A549 (cell line): Measurements from ENCODE around the gene RRBP1. TPM values are rescaled to one million over a fixed set of nuclear protein-coding genes. Genes with fewer than 3 reads are reported as not detected.

ENCODE experiments used
- ATAC-seq, 2 experiments: fragments of 200-7000 bp in 1 of 2; fragments of >200 bp in 1 of 2; cut with Nextera tagmentation in 1 of 2; cut with Tn5 transposase in 1 of 2; 3 replicates each; pipeline versions ENCODE4 v1.8.0 to v1.9.1; 2018 to 2020; ENCODE audit warnings: mild to moderate bottlenecking in 1 of 2, moderate library complexity in 1 of 2
- CTCF ChIA-PET: fragments of 300-600 bp; sonication (Branson Sonifier 250); formaldehyde crosslinking; extraction: SDS; loops from one replicate; lab custom pipeline; 2021; ENCODE audit warnings: antibody characterized with exemption, inconsistent platforms; lab: Yijun Ruan, JAX
- POLR2A ChIA-PET: fragments of 350-600 bp; formaldehyde crosslinking; extraction: SDS; loops from one replicate; lab custom pipeline; 2021; ENCODE audit warnings: antibody characterized with exemption, inconsistent platforms; lab: Yijun Ruan, JAX
- DNase-seq, 2 experiments: peaks; one replicate each; pipeline versions ENCODE4 v3.0.0 to v3.0.0-alpha.2; 2011 to 2016; ENCODE audit warnings: low read depth in 1 of 2, low spot score in 1 of 2
- FAIRE-seq: peaks from 2 replicates; lab custom pipeline; 2011; peaks lifted over from hg19 to GRCh38; lab: Jason Lieb, UNC
- H3K27ac ChIP-seq, 2 experiments: fragments of >200 bp; sonication (Bioruptor Twin); formaldehyde crosslinking; 3 replicates each; pipeline ENCODE4 v1.5.1; 2016 to 2017
- H3K4me1 ChIP-seq: fragments of >200 bp; sonication (Bioruptor Twin); formaldehyde crosslinking; 3 replicates; pipeline ENCODE4 v1.6.1; 2016
- H3K4me2 ChIP-seq: fragments of >200 bp; sonication (Bioruptor Twin); formaldehyde crosslinking; 3 replicates; pipeline ENCODE4 v1.6.1; 2016
- H3K4me3 ChIP-seq: fragments of >200 bp; sonication (Bioruptor Twin); formaldehyde crosslinking; 3 replicates; pipeline ENCODE4 v1.5.1; 2016
- H3K9me3 ChIP-seq: fragments of >200 bp; sonication (Bioruptor Twin); formaldehyde crosslinking; 3 replicates; pipeline ENCODE4 v1.6.1; 2016
- ATOH8 ChIP-seq: fragments of 250-450 bp; sonication (Bioruptor Pico); IDR thresholded peaks from 2 replicates; pipeline ENCODE4 v1.5.0; 2020; ENCODE audit warnings: low read depth, mild to moderate bottlenecking, moderate library complexity
- BCL3 ChIP-seq: fragments of >200 bp; sonication (Bioruptor Twin); formaldehyde crosslinking; IDR thresholded peaks from 3 replicates; pipeline ENCODE4 v1.6.1; 2016
- BHLHE40 ChIP-seq: IDR thresholded peaks from 2 replicates; pipeline ENCODE4 v1.6.1; 2012; ENCODE audit warnings: low read depth, low read length, inconsistent platforms
- CBX8 ChIP-seq: fragments of 200-600 bp; sonication (generic); IDR thresholded peaks from 2 replicates; pipeline ENCODE4 v1.6.1; 2016
- CEBPB ChIP-seq, 2 experiments: fragments of >200 bp in 1 of 2; sonication (Bioruptor Twin) in 1 of 2; formaldehyde crosslinking in 1 of 2; IDR thresholded peaks; 2 replicates each; pipeline ENCODE4 v1.6.1; 2012 to 2016
- CTCF ChIP-seq: fragments of >200 bp; sonication (Bioruptor Twin); formaldehyde crosslinking; IDR thresholded peaks from 3 replicates; pipeline ENCODE4 v1.5.1; 2016
- ELK1 ChIP-seq: fragments of 150-350 bp; IDR thresholded peaks from 2 replicates; pipeline ENCODE4 v1.6.1; 2014; ENCODE audit warnings: low read depth, mild to moderate bottlenecking, low read length
- ESRRA ChIP-seq: fragments of 150-350 bp; IDR thresholded peaks from 2 replicates; pipeline ENCODE4 v1.6.1; 2014; ENCODE audit warnings: mild to moderate bottlenecking, low read length, borderline replicate concordance
- FOSL2 ChIP-seq, 2 experiments: fragments of 450-650 bp in 1 of 2; fragments of >200 bp in 1 of 2; sonication (Bioruptor Twin) in 1 of 2; formaldehyde crosslinking; IDR thresholded peaks; 2 replicates each; pipeline versions ENCODE4 v1.5.0 to v1.6.1; 2016 to 2020; ENCODE audit warnings: mild to moderate bottlenecking in 1 of 2, moderate library complexity in 1 of 2
- FOXS1 ChIP-seq: fragments of 250-450 bp; sonication (Bioruptor Pico); IDR thresholded peaks from 2 replicates; pipeline ENCODE4 v1.5.0; 2020; ENCODE audit warnings: mild to moderate bottlenecking, moderate library complexity
- HDAC2 ChIP-seq: fragments of 200-600 bp; sonication (generic); IDR thresholded peaks from 2 replicates; pipeline ENCODE4 v1.6.1; 2016
- HES2 ChIP-seq: fragments of >200 bp; sonication (Bioruptor Twin); formaldehyde crosslinking; IDR thresholded peaks from 2 replicates; pipeline ENCODE4 v1.6.1; 2016
- HMGXB4 ChIP-seq: fragments of 250-450 bp; sonication (Bioruptor Pico); IDR thresholded peaks from 2 replicates; pipeline ENCODE4 v1.5.0; 2021; ENCODE audit warnings: mild to moderate bottlenecking, moderate library complexity, borderline replicate concordance
- HOXB5 ChIP-seq: fragments of 250-450 bp; sonication (Bioruptor Pico); IDR thresholded peaks from 2 replicates; pipeline ENCODE4 v1.5.0; 2020; ENCODE audit warnings: mild to moderate bottlenecking, moderate library complexity
- JUN ChIP-seq, 2 experiments: fragments of >200 bp; sonication (Bioruptor Twin); formaldehyde crosslinking; IDR thresholded peaks; 2 replicates in 1 of 2; 3 replicates in 1 of 2; pipeline ENCODE4 v1.6.1; 2016 to 2017
- JUNB ChIP-seq: fragments of >200 bp; sonication (Bioruptor Twin); formaldehyde crosslinking; IDR thresholded peaks from 2 replicates; pipeline ENCODE4 v1.6.1; 2016
- MAX ChIP-seq: IDR thresholded peaks from 2 replicates; pipeline ENCODE4 v1.6.1; 2012
- MAZ ChIP-seq: fragments of 150-350 bp; IDR thresholded peaks from 2 replicates; pipeline ENCODE4 v1.6.1; 2014; ENCODE audit warnings: antibody characterized with exemption, low read depth, low read length, borderline replicate concordance
- NPAS2 ChIP-seq: fragments of 250-450 bp; sonication (Bioruptor Pico); IDR thresholded peaks from 2 replicates; pipeline ENCODE4 v1.8.0; 2022; ENCODE audit warnings: mild to moderate bottlenecking, moderate library complexity, borderline replicate concordance
- NR3C1 ChIP-seq: fragments of >200 bp; sonication (Bioruptor Twin); formaldehyde crosslinking; IDR thresholded peaks from 3 replicates; pipeline ENCODE4 v1.6.1; 2017
- PBX3 ChIP-seq: IDR thresholded peaks from 2 replicates; pipeline ENCODE4 v1.6.1; 2012
- PHF8 ChIP-seq: fragments of 200-600 bp; sonication (generic); IDR thresholded peaks from 2 replicates; pipeline ENCODE4 v1.6.1; 2016; ENCODE audit warnings: low read depth, mild to moderate bottlenecking, antibody characterized with exemption, moderate library complexity, borderline replicate concordance
- POLR2A ChIP-seq: IDR thresholded peaks from 2 replicates; pipeline ENCODE4 v1.6.1; 2012; ENCODE audit warnings: mild to moderate bottlenecking, low read length
- POLR2AphosphoS2 ChIP-seq: conservative IDR thresholded peaks from 2 replicates; pipeline ENCODE4 v1.6.1; 2012; ENCODE audit warnings: low read length, improper control_type of control experiment, inconsistent platforms
- RARB ChIP-seq: fragments of 250-450 bp; sonication (Bioruptor Pico); IDR thresholded peaks from 2 replicates; pipeline ENCODE4 v1.8.0; 2021; ENCODE audit warnings: mild to moderate bottlenecking, moderate library complexity
- RCOR1 ChIP-seq: fragments of 150-350 bp; IDR thresholded peaks from 2 replicates; pipeline ENCODE4 v1.6.1; 2014; ENCODE audit warnings: antibody characterized with exemption, low read length, low read depth
- TP53 ChIP-seq: fragments of 250-450 bp; sonication (Bioruptor Pico); IDR thresholded peaks from 2 replicates; pipeline ENCODE4 v1.5.0; 2021; ENCODE audit warnings: mild to moderate bottlenecking, moderate library complexity
- ZC3H11A ChIP-seq: fragments of 450-650 bp; IDR thresholded peaks from 2 replicates; pipeline ENCODE4 v1.6.1; 2014; ENCODE audit warnings: antibody characterized with exemption, mild to moderate bottlenecking
- ZFP36 ChIP-seq: fragments of 450-650 bp; IDR thresholded peaks from 2 replicates; pipeline ENCODE4 v1.6.1; 2014; ENCODE audit warnings: borderline replicate concordance; ENCODE audit not compliant: partially characterized antibody
- ZNF302 ChIP-seq: fragments of 250-450 bp; sonication (Bioruptor Pico); IDR thresholded peaks from 2 replicates; pipeline ENCODE4 v1.9.0; 2021; ENCODE audit warnings: inconsistent platforms, mild to moderate bottlenecking, moderate library complexity
- WGBS: methylation state at CpG from one replicate; pipeline ENCODE4 v1.1.6; 2017; ENCODE audit errors: missing lambda C conversion rate; 5-methylcytosine and 5-hydroxymethylcytosine counted together
- polyA plus RNA-seq, 4 experiments: library from polyadenylated mRNA; depleted of rRNA in 3 of 4; stranded (reverse); fragments of >200 nt; fragmentation: RNase III in 1 of 4; extraction: RNeasy Plus Mini Kit Qiagen cat#74134 plus additional on column Dnase treatment in 1 of 4; gene quantifications; 2 replicates in 3 of 4; 3 replicates in 1 of 4; pipeline ENCODE4 v1.2.3, GENCODE V29; 2011 to 2017

The RRBP1 gene
- polyA plus RNA-seq, 2 of the 4 experiments (the other 2 are of a cell fraction), result 51.6 to 79.6 TPM

- peak; percentile 85 to 88 for ATAC-seq
- Histone ChIP-seq H3K9me3 (peaks cover 4% of the 10 kb centered on the region; the same call in 1 of the 3 replicates), H3K4me1 (peaks cover 51% of the 10 kb centered on the region), H3K27ac (peak within 1 kb of the TSS; percentile 91 to 96), H3K4me3 (peak within 1 kb of the TSS; percentile 87), H3K4me2 (peak within 1 kb of the TSS; percentile 98)
- ChIA-PET POLR2A (interaction anchor here (0.6 to 3.5 kb wide), 20 partner anchors 12 to 399 kb away, joined by 3 to 127 read pairs (median 6); partner anchors contain the start of genes BFSP1, MGME1 and SNX5), CTCF (interaction anchor here (0.8 to 9.2 kb wide), 17 partner anchors 9 to 427 kb away, joined by 3 to 108 read pairs (median 15); partner anchors contain the start of gene BFSP1)
- no peak for FAIRE-seq
- WGBS, result 0% methylated on average over 10 of the region's 70 CpGs
- peak; percentile 96 to 99 for DNase-seq
- TF ChIP-seq FOSL2 (IDR thresholded peaks at IDR 0.05) (no peak), FOSL2 (CRISPR knock-in tag; IDR thresholded peaks at IDR 0.05) (peak; percentile 39; the same call in 1 of the 2 replicates), NR3C1 (no peak), FOXS1 (CRISPR knock-in tag) (no peak), NPAS2 (CRISPR knock-in tag) (no peak), CTCF (no peak), PBX3 (0 out of 2 replicates have a peak, but pooled peaks have one; percentile 50), HES2 (no peak), MAX (no peak; the same call in 1 of the 2 replicates), ATOH8 (CRISPR knock-in tag) (peak; percentile 19; the same call in 1 of the 2 replicates), CBX8 (no peak), HOXB5 (CRISPR knock-in tag) (no peak), RARB (CRISPR knock-in tag) (no peak), BHLHE40 (no peak), JUN (IDR thresholded peaks at IDR 0.05) (no peak; a peak in 1 of 5 replicates), POLR2AphosphoS2 (no peak), HDAC2 (no peak), HMGXB4 (CRISPR knock-in tag) (no peak), PHF8 (peak; percentile 89), BCL3 (0 out of 3 replicates have a peak, but pooled peaks have one; percentile 33), ZFP36 (no peak), TP53 (CRISPR knock-in tag) (0 out of 2 replicates have a peak, but pooled peaks have one; percentile 18), MAZ (0 out of 2 replicates have a peak, but pooled peaks have one; percentile 37), POLR2A (peak; percentile 98), JUNB (no peak), ESRRA (no peak), ELK1 (no peak), CEBPB (IDR thresholded peaks at IDR 0.05) (no peak), RCOR1 (no peak), ZC3H11A (no peak), ZNF302 (no peak)
Observed at GRCh38 chr20:17569616-17570346, 112.3 kb downstream of the RRBP1 start, which contains the start of gene DSTN. Gene DSTN (plus strand): TSS chr20:17570075. CDS start chr20:17570209, 134 bp downstream.
